Activated CD4-positive, alpha-beta T cell treated with anti-CD3 and anti-CD28 coated beads for 1 hour (primary cell): ENCODE measurements around the gene CACHD1.
A peak's percentile ranks its signal among the peaks of the same experiment; 100 is the strongest.

Experiments
- DNase-seq: peaks from one replicate; pipeline ENCODE4 v3.0.0-alpha.2; 2020

The CACHD1 gene

GRCh38 chr1:64469977-64470664, at the start of gene CACHD1:
Gene CACHD1 (plus strand): TSS chr1:64470129. CDS start chr1:64470745, 616 bp downstream.
- DNase-seq, result peak; percentile 47

- DNase-seq, result no peak
Observed at GRCh38 chr1:64421377-64421776, 48.6 kb upstream of the CACHD1 start.

- no peak for DNase-seq
Observed at GRCh38 chr1:64423526-64423925, 46.4 kb upstream of the CACHD1 start.

GRCh38 chr1:64424412-64424811, 45.5 kb upstream of the CACHD1 start:
- no peak for DNase-seq

- DNase-seq, result no peak
Observed at GRCh38 chr1:64425521-64425920, 44.4 kb upstream of the CACHD1 start.

GRCh38 chr1:64426681-64427080, 43.2 kb upstream of the CACHD1 start:
- DNase-seq, result no peak

GRCh38 chr1:64427879-64428278, 42.0 kb upstream of the CACHD1 start:
- no peak for DNase-seq

- DNase-seq, result no peak
Observed at GRCh38 chr1:64433308-64433707, 36.6 kb upstream of the CACHD1 start.

GRCh38 chr1:64433747-64434146, 36.2 kb upstream of the CACHD1 start:
- DNase-seq, result no peak

GRCh38 chr1:64435000-64435399, 34.9 kb upstream of the CACHD1 start:
- DNase-seq, result no peak

GRCh38 chr1:64437453-64437852, 32.5 kb upstream of the CACHD1 start:
- no peak for DNase-seq

GRCh38 chr1:64440183-64440826, 29.6 kb upstream of the CACHD1 start:
- DNase-seq, result no peak

GRCh38 chr1:64451440-64451839, 18.5 kb upstream of the CACHD1 start:
- DNase-seq, result no peak

- no peak for DNase-seq
Observed at GRCh38 chr1:64453688-64454087, 16.2 kb upstream of the CACHD1 start.

GRCh38 chr1:64458915-64459314, 11.0 kb upstream of the CACHD1 start:
- no peak for DNase-seq

GRCh38 chr1:64459743-64460142, 10.2 kb upstream of the CACHD1 start:
- no peak for DNase-seq

- DNase-seq, result no peak
Observed at GRCh38 chr1:64466033-64466432, 3.9 kb upstream of the CACHD1 start.

GRCh38 chr1:64469116-64469976, 583 bp upstream of the CACHD1 start:
- DNase-seq, result no peak

GRCh38 chr1:64470665-64471217, 812 bp downstream of the CACHD1 start:
- DNase-seq, result no peak

- DNase-seq, result no peak
Observed at GRCh38 chr1:64471218-64472039, 1.5 kb downstream of the CACHD1 start.

- DNase-seq, result no peak
Observed at GRCh38 chr1:64472040-64472376, 2.1 kb downstream of the CACHD1 start.

GRCh38 chr1:64472805-64473204, 2.9 kb downstream of the CACHD1 start:
- no peak for DNase-seq

- DNase-seq, result no peak
Observed at GRCh38 chr1:64473367-64473766, 3.4 kb downstream of the CACHD1 start.
